Astrocyte of the spinal cord (primary cell): ENCODE results near the gene HYAL1.

Experiments
- DNase-seq: peaks from one replicate; pipeline ENCODE4 v3.0.0; 2011; ENCODE audit warnings: low read depth, low spot score
- H3K4me3 ChIP-seq: 2 replicates; pipeline ENCODE4 v1.5.1; 2011; ENCODE audit warnings: low read depth, mild to moderate bottlenecking, low read length, moderate library complexity
- CTCF ChIP-seq: IDR thresholded peaks from 2 replicates; pipeline ENCODE4 v1.5.1; 2012; ENCODE audit warnings: low read depth, mild to moderate bottlenecking, low read length, inconsistent platforms
- in situ Hi-C: cut with HindIII; loops from 2 replicates; pipeline ENCODE4 v1.10.0; 2017; ENCODE audit warnings: low sequenced_read_pairs

HYAL1 gene

GRCh38 chr3:50340147-50340447, 36.7 kb upstream of the HYAL1 start:
- peak overlapping the region; percentile 31 for H3K4me3 ChIP-seq
- in situ Hi-C loops, result no loop called here

GRCh38 chr3:50339485-50340146, 36.2 kb upstream of the HYAL1 start:
- peak overlapping the region; percentile 31 for H3K4me3 ChIP-seq

More at GRCh38 chr3:50340147-50340447, 36.7 kb upstream of the HYAL1 start:
- TF ChIP-seq CTCF, result no peak
- no peak for DNase-seq

GRCh38 chr3:50338965-50339364, 35.6 kb upstream of the HYAL1 start:
- no peak overlapping the region for H3K4me3 ChIP-seq
- in situ Hi-C loops, result no loop called here
- no peak for TF ChIP-seq CTCF
- DNase-seq, result no peak

More at GRCh38 chr3:50339485-50340146, 36.2 kb upstream of the HYAL1 start:
- no peak for TF ChIP-seq CTCF
- in situ Hi-C loops, result no loop called here
- peak; percentile 22 for DNase-seq

- in situ Hi-C loops, result no loop called here
- TF ChIP-seq CTCF, result no peak
- DNase-seq, result peak; percentile 100
- peak overlapping the region; percentile 60 for H3K4me3 ChIP-seq
Observed at GRCh38 chr3:50337175-50337861, 33.9 kb upstream of the HYAL1 start.

- no peak for TF ChIP-seq CTCF
- in situ Hi-C loops, result no loop called here
- no peak for DNase-seq
- H3K4me3 ChIP-seq, result peak overlapping the region; percentile 60
Observed at GRCh38 chr3:50336452-50337174, 33.2 kb upstream of the HYAL1 start.

- no peak for TF ChIP-seq CTCF
- DNase-seq, result no peak
- in situ Hi-C loops, result no loop called here
- H3K4me3 ChIP-seq, result no peak overlapping the region
Observed at GRCh38 chr3:50334339-50335075, 31.1 kb upstream of the HYAL1 start.
